Natural killer cell (primary cell): ENCODE results near the gene GRIA3. TPM values are rescaled to one million over a fixed set of nuclear protein-coding genes. Genes with fewer than 3 reads are reported as not detected.

Experiments
- ATAC-seq, 3 donors: fragments of 150-1000 bp in 2 of 3; fragments of 200-7000 bp in 1 of 3; cut with Tn5 transposase; 1 replicate in 1 of 3; 2 replicates in 2 of 3; pipeline ENCODE4 v1.10.0; 2021; ENCODE audit warnings: mild to moderate bottlenecking in 2 of 3, moderate library complexity in 2 of 3
- DNase-seq, 2 donors: peaks; one replicate each; pipeline versions ENCODE4 v3.0.0 to v3.0.0-alpha.2; 2013 to 2021; ENCODE audit warnings: mixed read lengths in 1 of 2
- H3K27ac ChIP-seq: one replicate; pipeline ENCODE4 v1.5.1; 2013; ENCODE audit warnings: mild to moderate bottlenecking, low read length
- H3K27me3 ChIP-seq: one replicate; pipeline ENCODE4 v1.6.1; 2013; ENCODE audit warnings: low read length; ENCODE audit not compliant: control insufficient read depth, insufficient read depth
- H3K36me3 ChIP-seq: one replicate; pipeline ENCODE4 v1.6.1; 2013; ENCODE audit warnings: low read length; ENCODE audit not compliant: control insufficient read depth, insufficient read depth
- H3K4me1 ChIP-seq: one replicate; pipeline ENCODE4 v1.6.1; 2013; ENCODE audit warnings: low read length; ENCODE audit not compliant: control insufficient read depth, insufficient read depth
- H3K4me3 ChIP-seq: one replicate; pipeline ENCODE4 v1.5.1; 2013; ENCODE audit warnings: low read length
- H3K9me3 ChIP-seq: one replicate; pipeline ENCODE4 v1.6.1; 2013; ENCODE audit warnings: low read length; ENCODE audit not compliant: control insufficient read depth, insufficient read depth
- H3K27ac Mint-ChIP-seq, 2 donors: one replicate each; pipeline ENCODE4 v1.8.0; 2022; ENCODE audit warnings: mild to moderate bottlenecking in 2 of 2, mixed read lengths in 2 of 2, moderate library complexity in 1 of 2
- H3K27me3 Mint-ChIP-seq, 2 donors: one replicate each; pipeline ENCODE4 v1.8.0; 2022; ENCODE audit warnings: low read depth in 2 of 2, mixed read lengths in 2 of 2
- H3K36me3 Mint-ChIP-seq: one replicate; pipeline ENCODE4 v1.8.0; 2022; ENCODE audit warnings: mixed read lengths
- H3K4me1 Mint-ChIP-seq, 2 donors: one replicate each; pipeline ENCODE4 v1.8.0; 2022; ENCODE audit warnings: mixed read lengths in 2 of 2
- H3K4me3 Mint-ChIP-seq: one replicate; pipeline ENCODE4 v1.8.0; 2022; ENCODE audit warnings: mild to moderate bottlenecking, moderate library complexity, mixed read lengths
- H3K9me3 Mint-ChIP-seq, 2 donors: one replicate each; pipeline ENCODE4 v1.8.0; 2022; ENCODE audit warnings: mixed read lengths in 2 of 2
- CTCF ChIP-seq: fragments of 200-600 bp; IDR thresholded peaks from one replicate; pipeline ENCODE4 v1.8.0; 2022; ENCODE audit warnings: antibody characterized with exemption
- WGBS: methylation state at CpG from one replicate; pipeline ENCODE4 v1.1.7; 2013; ENCODE audit warnings: missing lambda C conversion rate; ENCODE audit not compliant: insufficient coverage; 5-methylcytosine and 5-hydroxymethylcytosine counted together
- intact Hi-C: fragments of 100-400 bp; cut with micrococcal nuclease; formaldehyde crosslinking; loops from one replicate; pipeline ENCODE4 v1.14.2; 2022
- total RNA-seq, 4 donors: library from RNA; stranded (reverse); fragments of 120-200 nt in 1 of 4; gene quantifications; one replicate each; pipeline versions ENCODE4 v1.2.3 to v1.2.4, GENCODE V29; 2013 to 2022

Gene GRIA3
- not detected for total RNA-seq
- total RNA-seq (2013): not detected

- no peak for DNase-seq
- no peak for ATAC-seq
- H3K9me3 ChIP-seq: no peaks in the 10 kb centered on the region
- whole genome bisulfite sequencing: 7% methylated on average over 28 of the region's 33 CpGs
- peaks cover 5% of the 10 kb centered on the region for H3K27me3 ChIP-seq
- intact Hi-C loops: no loop called here
- Mint-ChIP-seq H3K4me3 (peak within 1 kb of the TSS; percentile 14), H3K9me3 (peaks cover 0 to 2% of the 10 kb centered on the region in 2 donors), H3K36me3 (no peaks in the 10 kb centered on the region), H3K27me3 (peaks cover 22 to 59% of the 10 kb centered on the region in 2 donors), H3K27ac (no peak within 1 kb of the TSS), H3K4me1 (peaks cover 0 to 8% of the 10 kb centered on the region in 2 donors)
- H3K4me1 ChIP-seq: no peaks in the 10 kb centered on the region
- TF ChIP-seq CTCF: no peak
- H3K36me3 ChIP-seq: no peaks in the 10 kb centered on the region
- H3K27ac ChIP-seq: no peak within 1 kb of the TSS
- H3K4me3 ChIP-seq: no peak within 1 kb of the TSS
Measured at GRCh38 chrX:123184219-123184865, at the start of gene GRIA3. Gene GRIA3, plus strand, starts transcription at chrX:123184278. Its CDS starts 258 bp downstream, at chrX:123184536.

- Histone ChIP-seq H3K36me3 (no peaks in the 10 kb centered on the region), H3K9me3 (no peaks in the 10 kb centered on the region), H3K4me3 (no peak overlapping the region), H3K27me3 (no peaks in the 10 kb centered on the region), H3K27ac (no peak overlapping the region), H3K4me1 (no peaks in the 10 kb centered on the region)
- Mint-ChIP-seq H3K4me1 (no peaks in the 10 kb centered on the region), H3K36me3 (no peaks in the 10 kb centered on the region), H3K4me3 (no peak overlapping the region), H3K27ac (no peak overlapping the region), H3K27me3 (peaks cover 0 to 7% of the 10 kb centered on the region in 2 donors), H3K9me3 (peaks cover 0 to 3% of the 10 kb centered on the region in 2 donors)
- DNase-seq (no peak), ATAC-seq (no peak)
- 89% methylated on average over 1 of the region's 1 CpG for WGBS
- TF ChIP-seq CTCF: no peak
- intact Hi-C loops: no loop called here
Measured at GRCh38 chrX:123138473-123138872, 45.6 kb upstream of the GRIA3 start.

- H3K36me3 ChIP-seq: no peaks in the 10 kb centered on the region
- ATAC-seq: no peak
- H3K27ac ChIP-seq: no peak overlapping the region
- H3K27me3 ChIP-seq: no peaks in the 10 kb centered on the region
- Mint-ChIP-seq H3K27ac (no peak overlapping the region), H3K27me3 (peaks cover 0 to 7% of the 10 kb centered on the region in 2 donors), H3K9me3 (peaks cover 0 to 3% of the 10 kb centered on the region in 2 donors), H3K4me1 (no peaks in the 10 kb centered on the region), H3K4me3 (no peak overlapping the region), H3K36me3 (no peaks in the 10 kb centered on the region)
- no peaks in the 10 kb centered on the region for H3K4me1 ChIP-seq
- H3K9me3 ChIP-seq: no peaks in the 10 kb centered on the region
- no peak for TF ChIP-seq CTCF
- intact Hi-C loops: no loop called here
- WGBS: 100% methylated on average over 1 of the region's 5 CpGs
- H3K4me3 ChIP-seq: no peak overlapping the region
- DNase-seq: no peak
Measured at GRCh38 chrX:123140454-123140853, 43.6 kb upstream of the GRIA3 start.

GRCh38 chrX:123140904-123141303 is 43.2 kb upstream of the GRIA3 start:
- no peak overlapping the region for H3K27ac Mint-ChIP-seq
- intact Hi-C loops: no loop called here
- no CpG with 5 or more reads among the region's 1 CpG for WGBS
- no peaks in the 10 kb centered on the region for H3K27me3 ChIP-seq
- no peak for TF ChIP-seq CTCF
- DNase-seq: no peak
- peaks cover 0 to 3% of the 10 kb centered on the region in 2 donors for H3K9me3 Mint-ChIP-seq
- no peaks in the 10 kb centered on the region for H3K4me1 ChIP-seq
- H3K36me3 ChIP-seq: no peaks in the 10 kb centered on the region
- no peaks in the 10 kb centered on the region for H3K9me3 ChIP-seq
- no peak for ATAC-seq
- H3K4me1 Mint-ChIP-seq: no peaks in the 10 kb centered on the region
- no peaks in the 10 kb centered on the region for H3K36me3 Mint-ChIP-seq
- peaks cover 0 to 7% of the 10 kb centered on the region in 2 donors for H3K27me3 Mint-ChIP-seq
- H3K27ac ChIP-seq: no peak overlapping the region
- H3K4me3 ChIP-seq: no peak overlapping the region
- no peak overlapping the region for H3K4me3 Mint-ChIP-seq
